HepG2 (cell line): Measurements from ENCODE around the gene ING5. TPM values are rescaled to one million over a fixed set of nuclear protein-coding genes. Genes with fewer than 3 reads are reported as not detected.
A peak's percentile ranks its signal among the peaks of the same experiment; 100 is the strongest.

Experiments
- ARHGAP35 ChIP-seq: sonication (generic); formaldehyde crosslinking; IDR thresholded peaks from 2 replicates; pipeline ENCODE4 v1.9.0; 2022; ENCODE audit warnings: mild to moderate bottlenecking, inconsistent platforms, moderate library complexity, missing genetic modification reagents, borderline replicate concordance
- ARNT ChIP-seq: fragments of 450-650 bp; IDR thresholded peaks from 2 replicates; pipeline ENCODE4 v1.6.1; 2017
- CBFB ChIP-seq: sonication (generic); formaldehyde crosslinking; IDR thresholded peaks from 2 replicates; pipeline ENCODE4 v1.4.0; 2020; ENCODE audit warnings: missing genetic modification reagents
- CBX1 ChIP-seq: IDR thresholded peaks from one replicate; pipeline ENCODE4 v1.6.1; 2016; ENCODE audit warnings: antibody characterized with exemption, low read depth
- CBX2 ChIP-seq, 2 experiments: fragments of 200-600 bp in 1 of 2; sonication (generic); formaldehyde crosslinking in 1 of 2; IDR thresholded peaks; 2 replicates each; pipeline versions ENCODE4 v1.7.0 to v1.8.1; 2018 to 2022; ENCODE audit warnings: low read depth in 2 of 2, low read length in 1 of 2, mild to moderate bottlenecking in 1 of 2, missing genetic modification reagents in 1 of 2
- FOXM1 ChIP-seq: sonication (generic); formaldehyde crosslinking; IDR thresholded peaks from 2 replicates; pipeline ENCODE4 v1.5.0; 2020; ENCODE audit warnings: missing genetic modification reagents
- KMT2B ChIP-seq: IDR thresholded peaks from 2 replicates; pipeline ENCODE4 v1.6.1; 2016; ENCODE audit warnings: missing genetic modification reagents, missing compliant biosample characterization
- MTA1 ChIP-seq: sonication (generic); formaldehyde crosslinking; IDR thresholded peaks from 2 replicates; pipeline ENCODE4 v1.4.0; 2020; ENCODE audit warnings: missing genetic modification reagents, mild to moderate bottlenecking, borderline replicate concordance
- MXD4 ChIP-seq: IDR thresholded peaks from 2 replicates; pipeline ENCODE4 v1.6.1; 2016; ENCODE audit warnings: mild to moderate bottlenecking, missing biosample characterization, missing genetic modification reagents
- PHF21A ChIP-seq: sonication (generic); formaldehyde crosslinking; IDR thresholded peaks from 2 replicates; pipeline ENCODE4 v1.5.0; 2020; ENCODE audit warnings: mild to moderate bottlenecking, missing genetic modification reagents
- TRIM24 ChIP-seq: sonication (generic); formaldehyde crosslinking; IDR thresholded peaks from 2 replicates; pipeline ENCODE4 v1.8.0; 2022; ENCODE audit warnings: mild to moderate bottlenecking, missing genetic modification reagents
- ZNF138 ChIP-seq: sonication (generic); formaldehyde crosslinking; IDR thresholded peaks from 2 replicates; pipeline ENCODE4 v1.5.0; 2020; ENCODE audit warnings: mild to moderate bottlenecking, low read depth, missing genetic modification reagents
- ZNF235 ChIP-seq: sonication (generic); formaldehyde crosslinking; IDR thresholded peaks from 2 replicates; pipeline ENCODE4 v1.8.1; 2023; ENCODE audit warnings: mild to moderate bottlenecking, missing genetic modification reagents, borderline replicate concordance
- ZNF446 ChIP-seq: sonication (generic); formaldehyde crosslinking; IDR thresholded peaks from 2 replicates; pipeline ENCODE4 v1.5.0; 2020; ENCODE audit warnings: mild to moderate bottlenecking, missing genetic modification reagents
- ZNF550 ChIP-seq: sonication (generic); formaldehyde crosslinking; IDR thresholded peaks from 2 replicates; pipeline ENCODE4 v1.4.0; 2020; ENCODE audit warnings: mild to moderate bottlenecking, missing genetic modification reagents, borderline replicate concordance
- ZNF644 ChIP-seq: IDR thresholded peaks from 2 replicates; pipeline ENCODE4 v1.6.1; 2016; ENCODE audit warnings: low read depth
- ZNF652 ChIP-seq: IDR thresholded peaks from 2 replicates; pipeline ENCODE4 v1.6.1; 2016; ENCODE audit warnings: low read depth, borderline replicate concordance
- ZNF768 ChIP-seq: sonication (generic); formaldehyde crosslinking; IDR thresholded peaks from 2 replicates; pipeline ENCODE4 v1.4.0; 2020; ENCODE audit warnings: missing genetic modification reagents
- ZNF83 ChIP-seq: sonication (generic); formaldehyde crosslinking; IDR thresholded peaks from 2 replicates; pipeline ENCODE4 v1.4.0; 2020; ENCODE audit warnings: missing genetic modification reagents, mild to moderate bottlenecking, borderline replicate concordance
- ZSCAN12 ChIP-seq: sonication (generic); formaldehyde crosslinking; IDR thresholded peaks from 2 replicates; pipeline ENCODE4 v1.9.0; 2021; ENCODE audit warnings: mild to moderate bottlenecking, missing genetic modification reagents
- polyA plus RNA-seq, 8 experiments: library from polyadenylated mRNA; depleted of rRNA in 3 of 8; stranded (reverse) in 7 of 8; unstranded in 1 of 8; fragments of >200 nt; fragmentation: Illumina TruSeq in 4 of 8; extraction: Trizol in 4 of 8; gene quantifications; 2 replicates each; pipeline versions ENCODE4 v1.2.1 to v1.2.3, GENCODE V29; 2011 to 2016; ENCODE audit warnings: low read depth in 4 of 8, missing spikeins in 1 of 8, mixed read lengths in 1 of 8; ENCODE audit not compliant: insufficient read depth in 1 of 8
- total RNA-seq, 5 experiments: library from RNA; depleted of rRNA; stranded (reverse); fragments of >200 nt; fragmentation: Illumina TruSeq; extraction: Trizol; gene quantifications; 2 replicates each; pipeline ENCODE4 v1.2.3, GENCODE V29; 2016; ENCODE audit warnings: low read depth in 1 of 5
- TF ChIP-seq, protein P1 (sequence below): sonication (generic); formaldehyde crosslinking; IDR thresholded peaks from 2 replicates; pipeline ENCODE4 v1.5.0; 2020; ENCODE audit warnings: missing genetic modification reagents, mild to moderate bottlenecking, borderline replicate concordance
- TF ChIP-seq, protein P2 (sequence below): sonication (generic); formaldehyde crosslinking; conservative IDR thresholded peaks from 2 replicates; pipeline ENCODE4 v1.4.0; 2020; ENCODE audit warnings: missing genetic modification reagents
- TF ChIP-seq, protein P3 (sequence below): sonication (generic); formaldehyde crosslinking; conservative IDR thresholded peaks from 2 replicates; pipeline ENCODE4 v1.4.0; 2020; ENCODE audit warnings: missing genetic modification reagents
- TF ChIP-seq, protein P4 (sequence below): sonication (generic); formaldehyde crosslinking; IDR thresholded peaks from 2 replicates; pipeline ENCODE4 v1.5.0; 2020; ENCODE audit warnings: missing genetic modification reagents

The ING5 gene
- total and polyA plus RNA-seq, 2 of the 13 experiments (the other 11 are each of a cell fraction or from before 2014, with no cell fraction given), result 61.9 to 71.9 TPM

DNA sequence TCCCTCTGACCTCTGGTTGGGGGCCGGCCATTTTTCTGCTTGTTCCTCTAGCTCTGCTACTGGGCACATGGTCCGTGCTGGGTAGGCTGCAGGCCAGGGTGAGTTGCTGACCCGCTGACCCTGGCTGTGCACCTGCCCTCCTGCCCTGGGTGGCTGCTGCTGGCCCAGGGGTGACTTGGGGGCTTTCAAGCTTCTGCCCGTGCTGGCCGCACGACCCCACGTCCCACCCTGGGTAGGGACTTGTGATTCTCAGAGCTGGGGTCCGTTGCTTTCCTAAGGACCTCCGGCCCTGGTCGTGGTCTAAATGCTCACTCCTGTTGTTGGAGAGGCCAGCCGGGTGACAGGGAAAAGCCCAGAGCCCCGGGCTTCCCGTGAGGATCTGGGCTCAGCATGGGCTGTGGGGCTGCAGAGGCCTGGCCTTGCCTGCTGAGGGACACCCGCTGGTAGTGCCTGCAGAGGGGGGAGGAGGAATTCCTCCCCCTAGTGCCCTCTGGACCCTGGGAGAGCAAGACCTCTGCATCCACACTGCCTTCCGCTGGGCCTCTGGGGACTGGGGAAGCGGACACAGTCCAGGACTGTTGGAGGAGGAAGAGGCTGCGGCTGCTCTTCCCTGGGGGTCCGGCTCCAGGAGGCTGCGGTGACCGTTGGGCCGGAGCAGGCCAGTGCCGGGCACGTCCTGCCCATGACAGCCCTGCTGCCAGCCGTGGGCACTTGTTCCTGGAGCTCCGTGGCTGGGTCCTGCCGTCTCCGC, 68.5 kb downstream of the ING5 start (continued):
- TF ChIP-seq, protein P1, sequence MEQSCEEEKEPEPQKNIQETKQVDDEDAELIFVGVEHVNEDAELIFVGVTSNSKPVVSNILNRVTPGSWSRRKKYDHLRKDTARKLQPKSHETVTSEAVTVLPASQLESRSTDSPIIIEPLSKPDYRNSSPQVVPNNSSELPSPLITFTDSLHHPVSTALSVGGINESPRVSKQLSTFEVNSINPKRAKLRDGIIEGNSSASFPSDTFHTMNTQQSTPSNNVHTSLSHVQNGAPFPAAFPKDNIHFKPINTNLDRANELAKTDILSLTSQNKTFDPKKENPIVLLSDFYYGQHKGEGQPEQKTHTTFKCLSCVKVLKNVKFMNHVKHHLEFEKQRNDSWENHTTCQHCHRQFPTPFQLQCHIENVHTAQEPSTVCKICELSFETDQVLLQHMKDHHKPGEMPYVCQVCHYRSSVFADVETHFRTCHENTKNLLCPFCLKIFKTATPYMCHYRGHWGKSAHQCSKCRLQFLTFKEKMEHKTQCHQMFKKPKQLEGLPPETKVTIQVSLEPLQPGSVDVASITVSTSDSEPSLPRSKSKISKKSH (CRISPR knock-in tag), result peak; percentile 71; the same call in 1 of the 2 replicates
- TF ChIP-seq, protein P2, sequence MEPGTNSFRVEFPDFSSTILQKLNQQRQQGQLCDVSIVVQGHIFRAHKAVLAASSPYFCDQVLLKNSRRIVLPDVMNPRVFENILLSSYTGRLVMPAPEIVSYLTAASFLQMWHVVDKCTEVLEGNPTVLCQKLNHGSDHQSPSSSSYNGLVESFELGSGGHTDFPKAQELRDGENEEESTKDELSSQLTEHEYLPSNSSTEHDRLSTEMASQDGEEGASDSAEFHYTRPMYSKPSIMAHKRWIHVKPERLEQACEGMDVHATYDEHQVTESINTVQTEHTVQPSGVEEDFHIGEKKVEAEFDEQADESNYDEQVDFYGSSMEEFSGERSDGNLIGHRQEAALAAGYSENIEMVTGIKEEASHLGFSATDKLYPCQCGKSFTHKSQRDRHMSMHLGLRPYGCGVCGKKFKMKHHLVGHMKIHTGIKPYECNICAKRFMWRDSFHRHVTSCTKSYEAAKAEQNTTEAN (CRISPR knock-in tag), result peak; percentile 87; the same call in 1 of the 2 replicates
- TF ChIP-seq ZNF644 (CRISPR knock-in tag) (peak; percentile 75; the same call in 1 of the 2 replicates), ZNF446 (peak; percentile 93), CBX1 (no peak), PHF21A (CRISPR knock-in tag) (peak; percentile 85), ARNT (no peak), ZNF83 (CRISPR knock-in tag) (no peak), ZNF138 (CRISPR knock-in tag) (no peak), ARHGAP35 (CRISPR knock-in tag) (peak; percentile 68), MXD4 (CRISPR knock-in tag) (peak; percentile 93), MTA1 (CRISPR knock-in tag) (peak; percentile 77; the same call in 1 of the 2 replicates), FOXM1 (no peak; the same call in 1 of the 2 replicates), TRIM24 (peak; percentile 66), CBX2 (IDR thresholded peaks at IDR 0.05; ENCODE audit: low read depth, low read length) (no peak), CBX2 (CRISPR knock-in tag; IDR thresholded peaks at IDR 0.05; ENCODE audit: low read depth) (no peak), ZNF235 (CRISPR knock-in tag) (0 out of 2 replicates have a peak, but pooled peaks have one; percentile 83), ZNF652 (CRISPR knock-in tag) (0 out of 2 replicates have a peak, but pooled peaks have one; percentile 25), ZNF550 (CRISPR knock-in tag) (no peak), ZSCAN12 (CRISPR knock-in tag) (no peak), ZNF768 (CRISPR knock-in tag) (peak; percentile 66; the same call in 1 of the 2 replicates), KMT2B (peak; percentile 81; the same call in 1 of the 2 replicates), CBFB (CRISPR knock-in tag) (peak; percentile 92)
- TF ChIP-seq, protein P3, sequence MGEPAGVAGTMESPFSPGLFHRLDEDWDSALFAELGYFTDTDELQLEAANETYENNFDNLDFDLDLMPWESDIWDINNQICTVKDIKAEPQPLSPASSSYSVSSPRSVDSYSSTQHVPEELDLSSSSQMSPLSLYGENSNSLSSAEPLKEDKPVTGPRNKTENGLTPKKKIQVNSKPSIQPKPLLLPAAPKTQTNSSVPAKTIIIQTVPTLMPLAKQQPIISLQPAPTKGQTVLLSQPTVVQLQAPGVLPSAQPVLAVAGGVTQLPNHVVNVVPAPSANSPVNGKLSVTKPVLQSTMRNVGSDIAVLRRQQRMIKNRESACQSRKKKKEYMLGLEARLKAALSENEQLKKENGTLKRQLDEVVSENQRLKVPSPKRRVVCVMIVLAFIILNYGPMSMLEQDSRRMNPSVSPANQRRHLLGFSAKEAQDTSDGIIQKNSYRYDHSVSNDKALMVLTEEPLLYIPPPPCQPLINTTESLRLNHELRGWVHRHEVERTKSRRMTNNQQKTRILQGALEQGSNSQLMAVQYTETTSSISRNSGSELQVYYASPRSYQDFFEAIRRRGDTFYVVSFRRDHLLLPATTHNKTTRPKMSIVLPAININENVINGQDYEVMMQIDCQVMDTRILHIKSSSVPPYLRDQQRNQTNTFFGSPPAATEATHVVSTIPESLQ (CRISPR knock-in tag), result no peak; the same call in 1 of the 2 replicates
- TF ChIP-seq, protein P4, sequence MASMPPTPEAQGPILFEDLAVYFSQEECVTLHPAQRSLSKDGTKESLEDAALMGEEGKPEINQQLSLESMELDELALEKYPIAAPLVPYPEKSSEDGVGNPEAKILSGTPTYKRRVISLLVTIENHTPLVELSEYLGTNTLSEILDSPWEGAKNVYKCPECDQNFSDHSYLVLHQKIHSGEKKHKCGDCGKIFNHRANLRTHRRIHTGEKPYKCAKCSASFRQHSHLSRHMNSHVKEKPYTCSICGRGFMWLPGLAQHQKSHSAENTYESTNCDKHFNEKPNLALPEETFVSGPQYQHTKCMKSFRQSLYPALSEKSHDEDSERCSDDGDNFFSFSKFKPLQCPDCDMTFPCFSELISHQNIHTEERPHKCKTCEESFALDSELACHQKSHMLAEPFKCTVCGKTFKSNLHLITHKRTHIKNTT (CRISPR knock-in tag), result no peak
